Kidney epithelial cell (primary cell): ENCODE results near the gene NDUFAF5. TPM values are rescaled to one million over a fixed set of nuclear protein-coding genes. Genes with fewer than 3 reads are reported as not detected.

Source experiments
- DNase-seq: peaks from one replicate; pipeline ENCODE4 v3.0.0-alpha.2; 2010; ENCODE audit warnings: low read depth
- H3K27me3 ChIP-seq: 2 replicates; pipeline ENCODE4 v1.6.0; 2011; ENCODE audit warnings: low read length; ENCODE audit not compliant: control insufficient read depth, insufficient read depth
- H3K36me3 ChIP-seq: 2 replicates; pipeline ENCODE4 v1.5.1; 2011; ENCODE audit warnings: low read length; ENCODE audit not compliant: control insufficient read depth, insufficient read depth
- H3K4me3 ChIP-seq: 2 replicates; pipeline ENCODE4 v1.5.1; 2011; ENCODE audit warnings: low read depth, mild to moderate bottlenecking, control low read depth, low read length
- CTCF ChIP-seq: IDR thresholded peaks from 2 replicates; pipeline ENCODE4 v1.5.1; 2011; ENCODE audit warnings: mild to moderate bottlenecking, moderate library complexity, low read length, control low read depth, inconsistent platforms; ENCODE audit not compliant: insufficient read depth, poor library complexity, severe bottlenecking
- total RNA-seq: library from RNA; depleted of rRNA; stranded (reverse); fragments of >200 nt; gene quantifications from 2 replicates; pipeline ENCODE4 v1.2.3, GENCODE V29; 2015

The NDUFAF5 gene
- total RNA-seq, 1 donor from 2014 or later = 46.8 TPM

- DNase-seq = no peak
- no peaks in the 10 kb centered on the region for H3K27me3 ChIP-seq
- no peak overlapping the region for H3K4me3 ChIP-seq
- H3K36me3 ChIP-seq = peaks cover 2% of the 10 kb centered on the region
- no peak for TF ChIP-seq CTCF
Measured at GRCh38 chr20:13810446-13810845, 25.6 kb downstream of the NDUFAF5 start.

DNA sequence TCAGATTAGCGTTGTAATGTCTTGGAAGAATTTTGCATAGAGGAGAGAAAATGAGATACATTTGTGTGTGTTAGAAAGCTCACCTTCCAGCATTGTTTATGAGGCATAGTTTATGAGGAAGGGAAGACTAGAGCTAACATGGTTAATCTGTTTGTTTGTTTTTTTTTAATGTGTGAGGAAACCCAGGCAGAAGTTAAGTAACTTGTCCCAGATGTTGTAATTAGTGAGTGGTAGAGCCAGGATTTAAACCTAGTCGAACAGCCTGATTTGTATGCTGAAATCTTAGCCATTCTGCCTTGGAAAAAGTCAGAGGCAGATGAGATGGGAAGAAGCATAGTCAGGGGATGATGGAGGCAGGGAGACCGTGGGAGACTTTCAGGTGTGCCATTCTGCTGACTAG is 29.1 kb downstream of the NDUFAF5 start:
- Histone ChIP-seq H3K36me3 (peaks cover 4% of the 10 kb centered on the region), H3K4me3 (no peak overlapping the region), H3K27me3 (no peaks in the 10 kb centered on the region)
- no peak for DNase-seq
- no peak for TF ChIP-seq CTCF

DNA sequence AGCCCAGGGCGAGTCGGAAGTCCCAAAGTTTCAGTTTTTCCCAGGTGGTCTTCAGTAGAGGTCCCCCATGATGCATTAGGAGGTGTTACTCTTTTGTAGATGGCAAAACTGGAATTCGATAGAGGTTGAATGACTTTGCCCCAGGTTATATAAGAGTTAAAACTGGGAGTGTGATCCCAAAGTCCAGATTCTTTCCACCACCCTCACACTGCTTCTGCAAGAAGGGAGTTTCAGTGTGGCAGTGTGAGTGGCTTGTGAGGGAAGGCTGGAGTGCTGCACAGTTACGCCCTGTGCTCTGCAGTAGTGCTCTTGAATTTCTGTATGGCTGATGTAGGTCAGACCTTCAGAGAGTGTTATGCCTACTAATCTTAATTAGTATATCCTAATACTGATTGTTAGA is 29.8 kb downstream of the NDUFAF5 start:
- Histone ChIP-seq H3K27me3 (no peaks in the 10 kb centered on the region), H3K4me3 (no peak overlapping the region), H3K36me3 (peaks cover 4% of the 10 kb centered on the region)
- DNase-seq = no peak
- no peak for TF ChIP-seq CTCF

- Histone ChIP-seq H3K4me3 (no peak overlapping the region), H3K36me3 (peaks cover 4% of the 10 kb centered on the region), H3K27me3 (no peaks in the 10 kb centered on the region)
- DNase-seq = no peak
- no peak for TF ChIP-seq CTCF
Measured at GRCh38 chr20:13816757-13817156, 31.9 kb downstream of the NDUFAF5 start.

- no peak for TF ChIP-seq CTCF
- no peak for DNase-seq
- H3K36me3 ChIP-seq = peaks cover 4% of the 10 kb centered on the region
- no peaks in the 10 kb centered on the region for H3K27me3 ChIP-seq
- H3K4me3 ChIP-seq = no peak overlapping the region
Measured at GRCh38 chr20:13817342-13817741, 32.5 kb downstream of the NDUFAF5 start.

DNA sequence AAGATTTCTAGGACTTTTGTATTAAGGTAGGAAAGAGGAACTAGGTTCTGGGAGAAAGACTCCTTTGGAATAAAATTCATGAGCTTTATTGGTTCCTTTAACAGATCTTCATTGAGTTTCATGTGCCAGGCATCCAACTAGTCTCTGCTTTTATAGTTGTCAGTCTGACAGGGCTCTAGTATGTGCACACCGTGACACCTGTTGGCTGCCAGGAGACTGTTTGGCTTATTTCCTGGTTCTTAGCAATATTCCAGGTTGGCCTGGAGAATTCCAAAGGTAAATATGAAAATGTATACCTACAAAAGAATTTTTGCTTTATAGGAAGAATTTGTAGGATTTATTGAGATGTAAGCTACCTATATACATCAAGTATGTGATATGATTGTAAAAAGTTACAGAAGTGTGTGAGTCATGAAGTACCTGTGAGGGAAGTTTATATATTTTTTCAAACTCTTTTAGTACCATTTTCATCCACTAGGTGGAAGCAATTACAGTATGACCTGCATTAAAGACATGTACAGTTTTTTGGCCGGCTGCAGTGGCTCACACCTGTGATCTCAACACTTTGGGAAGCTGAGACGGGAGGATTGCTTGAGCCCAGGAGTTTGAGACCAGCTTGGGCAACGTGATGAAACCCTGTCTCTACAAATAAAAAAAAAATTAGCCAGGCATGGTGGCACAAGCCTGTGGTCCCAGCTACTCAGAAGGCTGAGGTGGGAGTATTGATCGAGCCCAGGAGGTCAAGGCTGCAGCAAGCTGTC is 35.2 kb downstream of the NDUFAF5 start:
- Histone ChIP-seq H3K4me3 (no peak overlapping the region), H3K27me3 (no peaks in the 10 kb centered on the region), H3K36me3 (peaks cover 3% of the 10 kb centered on the region)
- TF ChIP-seq CTCF = peak; percentile 44
- DNase-seq = peak; percentile 38
